HepG2 (cell line): ENCODE results near the gene DCDC2. TPM values are rescaled to one million over a fixed set of nuclear protein-coding genes. Genes with fewer than 3 reads are reported as not detected.

Source experiments
- ATAC-seq: fragments of 200-7000 bp; cut with Tn5 transposase; 3 replicates; pipeline ENCODE4 v1.9.1; 2020; ENCODE audit warnings: mild to moderate bottlenecking, moderate library complexity
- BruUV-seq: library from RNA; stranded (reverse); fragments of 400-500 nt; replicated peaks from 2 replicates; lab custom pipeline; 2021; lab: Mats Ljungman, UMichigan
- CTCF ChIA-PET: fragments of 300-600 bp; formaldehyde crosslinking; extraction: SDS; loops from one replicate; lab custom pipeline; 2021; ENCODE audit warnings: low total read pairs, inconsistent platforms, low intra/inter-chr PET ratio; lab: Yijun Ruan, JAX
- POLR2A ChIA-PET: fragments of 350-600 bp; sonication (Branson Sonifier 250); formaldehyde crosslinking; loops from one replicate; lab custom pipeline; 2020; ENCODE audit warnings: antibody characterized with exemption, inconsistent platforms; lab: Yijun Ruan, JAX
- DNase-seq: peaks from one replicate; pipeline ENCODE4 v3.0.0-alpha.2; 2015; ENCODE audit warnings: low spot score
- FAIRE-seq: peaks from 3 replicates; lab custom pipeline; 2011; peaks lifted over from hg19 to GRCh38; lab: Jason Lieb, UNC
- H2AFZ ChIP-seq: one replicate; pipeline ENCODE4 v1.6.1; 2011; ENCODE audit warnings: low read length, inconsistent platforms
- H3K27ac ChIP-seq: fragments of 300-600 bp; 3 replicates; pipeline ENCODE4 v1.8.0; 2011; ENCODE audit warnings: mixed run types, mild to moderate bottlenecking, mixed read lengths, low read length, inconsistent platforms; ENCODE audit not compliant: insufficient read depth; ENCODE audit errors: extremely low read length
- H3K27me3 ChIP-seq, 2 experiments: fragments of 200-600 bp in 1 of 2; 2 replicates in 1 of 2; 3 replicates in 1 of 2; pipeline versions ENCODE4 v1.6.0 to v1.8.0; 2011; ENCODE audit warnings: low read length in 2 of 2, mild to moderate bottlenecking in 2 of 2, moderate library complexity in 2 of 2, inconsistent platforms in 1 of 2; ENCODE audit not compliant: insufficient read depth in 2 of 2, control insufficient read depth in 1 of 2
- H3K36me3 ChIP-seq, 2 experiments: fragments of 200-600 bp in 1 of 2; replicated peaks in 1 of 2; 2 replicates in 1 of 2; 3 replicates in 1 of 2; pipeline versions ENCODE4 v1.5.1 to v1.8.0; 2011; ENCODE audit warnings: low read length in 2 of 2, inconsistent platforms in 1 of 2; ENCODE audit not compliant: insufficient read depth in 2 of 2, control insufficient read depth in 1 of 2
- H3K4me1 ChIP-seq: 2 replicates; pipeline ENCODE4 v1.5.1; 2012; ENCODE audit warnings: low read length, inconsistent platforms; ENCODE audit not compliant: insufficient read depth
- H3K4me2 ChIP-seq: 2 replicates; pipeline ENCODE4 v1.6.0; 2011; ENCODE audit warnings: low read depth, low read length, inconsistent platforms
- H3K4me3 ChIP-seq, 3 experiments: fragments of 200-600 bp in 1 of 3; sonication (generic), shearing (Covaris generic) in 1 of 3; replicated peaks in 1 of 3; 2 replicates each; pipeline ENCODE4 v1.5.1; 2011 to 2016; ENCODE audit warnings: low read length in 3 of 3, inconsistent platforms in 2 of 3, low read depth in 2 of 3, mild to moderate bottlenecking in 2 of 3, control low read depth in 1 of 3, mixed read lengths in 1 of 3; ENCODE audit not compliant: insufficient read depth in 1 of 3
- H3K79me2 ChIP-seq: one replicate; pipeline ENCODE4 v1.6.1; 2011; ENCODE audit warnings: low read length, inconsistent platforms; ENCODE audit not compliant: insufficient read depth
- H3K9ac ChIP-seq: 2 replicates; pipeline ENCODE4 v1.6.0; 2011; ENCODE audit warnings: mild to moderate bottlenecking, low read depth, low read length, inconsistent platforms; ENCODE audit not compliant: insufficient read depth
- H3K9me3 ChIP-seq: 2 replicates; pipeline ENCODE4 v1.5.1; 2012; ENCODE audit warnings: mild to moderate bottlenecking, low read length
- H4K20me1 ChIP-seq: 2 replicates; pipeline ENCODE4 v1.6.0; 2011; ENCODE audit warnings: inconsistent platforms, mild to moderate bottlenecking, low read length, moderate library complexity; ENCODE audit not compliant: insufficient read depth
- AHR ChIP-seq: IDR thresholded peaks from 2 replicates; pipeline ENCODE4 v1.6.1; 2018; ENCODE audit warnings: missing genetic modification reagents, missing compliant biosample characterization
- GPN1 ChIP-seq: sonication (generic); formaldehyde crosslinking; IDR thresholded peaks from 2 replicates; pipeline ENCODE4 v1.5.1; 2020; ENCODE audit warnings: missing genetic modification reagents, borderline replicate concordance
- GTF3A ChIP-seq: sonication (generic); formaldehyde crosslinking; conservative IDR thresholded peaks from 2 replicates; pipeline ENCODE4 v1.4.0; 2020; ENCODE audit warnings: mild to moderate bottlenecking, missing genetic modification reagents
- ZFP1 ChIP-seq: IDR thresholded peaks from 2 replicates; pipeline ENCODE4 v1.6.1; 2016
- ZKSCAN8 ChIP-seq: IDR thresholded peaks from 2 replicates; pipeline ENCODE4 v1.6.1; 2016; ENCODE audit warnings: borderline replicate concordance, missing genetic modification reagents, missing compliant biosample characterization
- ZNF367 ChIP-seq: sonication (generic); formaldehyde crosslinking; IDR thresholded peaks from 2 replicates; pipeline ENCODE4 v1.4.0; 2020; ENCODE audit warnings: missing genetic modification reagents, borderline replicate concordance
- WGBS: methylation state at CpG from one replicate; pipeline ENCODE4 v1.1.6; 2017; ENCODE audit warnings: low lambda C conversion rate; 5-methylcytosine and 5-hydroxymethylcytosine counted together
- in situ Hi-C: cut with HindIII; loops from 2 replicates; pipeline ENCODE4 v1.10.0; 2017; ENCODE audit warnings: low pct_unique_long_range_greater_than_20kb; ENCODE audit not compliant: extremely low pct_ligation_motif_present
- intact Hi-C: fragments of 100-400 bp; cut with micrococcal nuclease; formaldehyde crosslinking; loops from one replicate; pipeline ENCODE4 v1.10.0; 2022; ENCODE audit not compliant: unreplicated experiment
- polyA plus RNA-seq, 8 experiments: library from polyadenylated mRNA; depleted of rRNA in 3 of 8; stranded (reverse) in 7 of 8; unstranded in 1 of 8; fragments of >200 nt; fragmentation: Illumina TruSeq in 4 of 8; extraction: Trizol in 4 of 8; gene quantifications; 2 replicates each; pipeline versions ENCODE4 v1.2.1 to v1.2.3, GENCODE V29; 2011 to 2016; ENCODE audit warnings: low read depth in 4 of 8, missing spikeins in 1 of 8, mixed read lengths in 1 of 8; ENCODE audit not compliant: insufficient read depth in 1 of 8
- total RNA-seq, 5 experiments: library from RNA; depleted of rRNA; stranded (reverse); fragments of >200 nt; fragmentation: Illumina TruSeq; extraction: Trizol; gene quantifications; 2 replicates each; pipeline ENCODE4 v1.2.3, GENCODE V29; 2016; ENCODE audit warnings: low read depth in 1 of 5
- TF ChIP-seq, protein P1 (sequence below): sonication (generic); formaldehyde crosslinking; IDR thresholded peaks from 2 replicates; pipeline ENCODE4 v1.8.1; 2023; ENCODE audit warnings: mild to moderate bottlenecking, moderate library complexity, missing genetic modification reagents
- TF ChIP-seq, protein P2 (sequence below): sonication (generic); formaldehyde crosslinking; conservative IDR thresholded peaks from 2 replicates; pipeline ENCODE4 v1.8.0; 2022; ENCODE audit warnings: low read depth, missing genetic modification reagents
- TF ChIP-seq, protein P3 (sequence below): fragments of 450-650 bp; IDR thresholded peaks from 2 replicates; pipeline ENCODE4 v1.6.1; 2017
- TF ChIP-seq, protein P4 (sequence below), 2 experiments: sonication (generic) in 1 of 2; formaldehyde crosslinking in 1 of 2; IDR thresholded peaks; 2 replicates each; pipeline versions ENCODE4 v1.6.1 to v1.9.0; 2014 to 2022; ENCODE audit warnings: antibody characterized with exemption in 1 of 2, borderline replicate concordance in 1 of 2, inconsistent platforms in 1 of 2, low read depth in 1 of 2, missing genetic modification reagents in 1 of 2

DCDC2 gene
- total and polyA plus RNA-seq, 2 of the 13 experiments (the other 11 are each of a cell fraction or from before 2014, with no cell fraction given) = 9.0 to 36.2 TPM

DNA sequence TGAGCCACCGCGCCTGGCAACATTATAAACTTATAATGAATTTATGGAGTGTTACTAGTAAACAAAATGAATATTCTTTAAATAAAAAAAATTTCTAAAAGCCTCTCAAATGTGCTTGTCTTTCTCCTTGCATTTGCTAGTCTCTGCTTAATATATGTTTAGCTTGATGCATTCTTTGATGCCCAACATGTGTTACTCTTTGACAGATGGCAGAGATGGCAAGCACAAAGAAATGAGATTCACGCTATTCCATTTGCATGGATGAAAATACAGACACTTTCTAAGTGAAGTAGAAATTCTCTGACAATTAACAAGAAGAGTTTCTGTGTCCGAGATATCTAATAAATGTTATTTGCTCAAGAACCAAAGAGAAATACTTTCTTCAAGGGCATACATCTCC lies 30.1 kb downstream of the DCDC2 start:
- H3K27me3 ChIP-seq = no peaks in the 10 kb centered on the region
- no peak overlapping the region for H3K4me2 ChIP-seq
- H3K36me3 ChIP-seq = peaks cover 0 to under 1% of the 10 kb centered on the region in 2 experiments; a peak in 2 of 5 replicates
- no peak overlapping the region for H3K4me3 ChIP-seq
- 98% methylated on average over 4 of the region's 4 CpGs for WGBS
- TF ChIP-seq ZKSCAN8 (no peak), AHR (no peak), ZFP1 (CRISPR knock-in tag) (no peak), GTF3A (no peak), ZNF367 (CRISPR knock-in tag) (no peak), GPN1 (CRISPR knock-in tag) (no peak)
- TF ChIP-seq, protein P1, sequence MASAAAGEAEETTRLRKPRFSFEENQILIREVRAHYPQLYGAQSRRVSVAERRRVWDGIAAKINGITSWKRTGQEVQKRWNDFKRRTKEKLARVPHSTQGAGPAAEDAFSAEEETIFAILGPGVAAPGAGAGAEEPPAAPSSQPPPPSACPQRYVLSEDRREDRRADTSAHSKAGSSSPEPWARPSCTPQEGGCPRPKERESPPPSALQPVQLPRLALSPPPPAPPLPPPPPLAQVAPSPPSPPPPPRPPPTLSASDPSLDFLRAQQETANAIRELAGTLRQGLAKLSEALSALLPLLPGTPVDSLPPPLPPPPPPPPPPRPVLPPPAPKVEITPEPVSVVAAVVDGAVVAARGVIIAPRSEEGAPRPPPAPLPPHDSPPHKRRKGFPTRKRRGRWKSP (CRISPR knock-in tag) = no peak
- TF ChIP-seq, protein P2, sequence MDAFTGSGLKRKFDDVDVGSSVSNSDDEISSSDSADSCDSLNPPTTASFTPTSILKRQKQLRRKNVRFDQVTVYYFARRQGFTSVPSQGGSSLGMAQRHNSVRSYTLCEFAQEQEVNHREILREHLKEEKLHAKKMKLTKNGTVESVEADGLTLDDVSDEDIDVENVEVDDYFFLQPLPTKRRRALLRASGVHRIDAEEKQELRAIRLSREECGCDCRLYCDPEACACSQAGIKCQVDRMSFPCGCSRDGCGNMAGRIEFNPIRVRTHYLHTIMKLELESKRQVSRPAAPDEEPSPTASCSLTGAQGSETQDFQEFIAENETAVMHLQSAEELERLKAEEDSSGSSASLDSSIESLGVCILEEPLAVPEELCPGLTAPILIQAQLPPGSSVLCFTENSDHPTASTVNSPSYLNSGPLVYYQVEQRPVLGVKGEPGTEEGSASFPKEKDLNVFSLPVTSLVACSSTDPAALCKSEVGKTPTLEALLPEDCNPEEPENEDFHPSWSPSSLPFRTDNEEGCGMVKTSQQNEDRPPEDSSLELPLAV (CRISPR knock-in tag) = no peak
- TF ChIP-seq, protein P3, sequence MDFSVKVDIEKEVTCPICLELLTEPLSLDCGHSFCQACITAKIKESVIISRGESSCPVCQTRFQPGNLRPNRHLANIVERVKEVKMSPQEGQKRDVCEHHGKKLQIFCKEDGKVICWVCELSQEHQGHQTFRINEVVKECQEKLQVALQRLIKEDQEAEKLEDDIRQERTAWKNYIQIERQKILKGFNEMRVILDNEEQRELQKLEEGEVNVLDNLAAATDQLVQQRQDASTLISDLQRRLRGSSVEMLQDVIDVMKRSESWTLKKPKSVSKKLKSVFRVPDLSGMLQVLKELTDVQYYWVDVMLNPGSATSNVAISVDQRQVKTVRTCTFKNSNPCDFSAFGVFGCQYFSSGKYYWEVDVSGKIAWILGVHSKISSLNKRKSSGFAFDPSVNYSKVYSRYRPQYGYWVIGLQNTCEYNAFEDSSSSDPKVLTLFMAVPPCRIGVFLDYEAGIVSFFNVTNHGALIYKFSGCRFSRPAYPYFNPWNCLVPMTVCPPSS = no peak
- TF ChIP-seq, protein P4, sequence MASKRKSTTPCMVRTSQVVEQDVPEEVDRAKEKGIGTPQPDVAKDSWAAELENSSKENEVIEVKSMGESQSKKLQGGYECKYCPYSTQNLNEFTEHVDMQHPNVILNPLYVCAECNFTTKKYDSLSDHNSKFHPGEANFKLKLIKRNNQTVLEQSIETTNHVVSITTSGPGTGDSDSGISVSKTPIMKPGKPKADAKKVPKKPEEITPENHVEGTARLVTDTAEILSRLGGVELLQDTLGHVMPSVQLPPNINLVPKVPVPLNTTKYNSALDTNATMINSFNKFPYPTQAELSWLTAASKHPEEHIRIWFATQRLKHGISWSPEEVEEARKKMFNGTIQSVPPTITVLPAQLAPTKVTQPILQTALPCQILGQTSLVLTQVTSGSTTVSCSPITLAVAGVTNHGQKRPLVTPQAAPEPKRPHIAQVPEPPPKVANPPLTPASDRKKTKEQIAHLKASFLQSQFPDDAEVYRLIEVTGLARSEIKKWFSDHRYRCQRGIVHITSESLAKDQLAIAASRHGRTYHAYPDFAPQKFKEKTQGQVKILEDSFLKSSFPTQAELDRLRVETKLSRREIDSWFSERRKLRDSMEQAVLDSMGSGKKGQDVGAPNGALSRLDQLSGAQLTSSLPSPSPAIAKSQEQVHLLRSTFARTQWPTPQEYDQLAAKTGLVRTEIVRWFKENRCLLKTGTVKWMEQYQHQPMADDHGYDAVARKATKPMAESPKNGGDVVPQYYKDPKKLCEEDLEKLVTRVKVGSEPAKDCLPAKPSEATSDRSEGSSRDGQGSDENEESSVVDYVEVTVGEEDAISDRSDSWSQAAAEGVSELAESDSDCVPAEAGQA (IDR thresholded peaks at IDR 0.05; ENCODE audit: low read depth) = no peak
- TF ChIP-seq, protein P4 (CRISPR knock-in tag; IDR thresholded peaks at IDR 0.05; ENCODE audit: borderline replicate concordance) = no peak
- no peak for FAIRE-seq
- ChIA-PET POLR2A (interaction anchor here (1.6 kb wide), 1 partner anchor 13 kb away, joined by 5 read pairs; no protein-coding TSS in a partner anchor), CTCF (no interaction called here)
- no peak overlapping the region for H2AFZ ChIP-seq
- peaks cover 69% of the 10 kb centered on the region for H3K79me2 ChIP-seq
- no peak overlapping the region for H3K9ac ChIP-seq
- H4K20me1 ChIP-seq = no peaks in the 10 kb centered on the region
- H3K9me3 ChIP-seq = no peaks in the 10 kb centered on the region
- intact Hi-C loops (no loop called here), in situ Hi-C loops (no loop called here)
- no peak for ATAC-seq
- DNase-seq = no peak
- BruUV-seq = no TSS peak
- peaks cover 95% of the 10 kb centered on the region for H3K4me1 ChIP-seq
- no peak overlapping the region for H3K27ac ChIP-seq
